ENCODE data around the gene CLDN2. TPM values are rescaled to one million over a fixed set of nuclear protein-coding genes. Genes with fewer than 3 reads are reported as not detected.
"Not testable (repeated sequence)": the region's sequence is repeated elsewhere in the genome, so short reads cannot be mapped to it uniquely, and the experiment has no call there.

CLDN2 gene, protein sequence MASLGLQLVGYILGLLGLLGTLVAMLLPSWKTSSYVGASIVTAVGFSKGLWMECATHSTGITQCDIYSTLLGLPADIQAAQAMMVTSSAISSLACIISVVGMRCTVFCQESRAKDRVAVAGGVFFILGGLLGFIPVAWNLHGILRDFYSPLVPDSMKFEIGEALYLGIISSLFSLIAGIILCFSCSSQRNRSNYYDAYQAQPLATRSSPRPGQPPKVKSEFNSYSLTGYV
- 10 to 100 TPM in 1 of 2 donors, under 1 TPM in 1; 0.37 to 19.7 TPM for total RNA-seq
- polyA plus RNA-seq = 10 to 100 TPM; 21.7 to 25.5 TPM

GRCh38 chrX:106919932-106920452 lies at the start of gene CLDN2:
CLDN2 (plus strand) TSS chrX:106920402; CDS start chrX:106928229, 7,827 bp downstream.
- Histone ChIP-seq H3K9me3 (ENCODE audit: control insufficient read depth in 4 of 4, low read length in 3 of 4) (no peaks in the 10 kb centered on the region), H3K9ac (ENCODE audit: low read depth in 1 of 2, low read length in 2 of 2) (no peak within 1 kb of the TSS), H3K4me1 (ENCODE audit: control insufficient read depth in 4 of 4, insufficient read depth in 4 of 4, low read length in 3 of 4) (no peaks in the 10 kb centered on the region), H3K36me3 (ENCODE audit: control insufficient read depth in 4 of 4, insufficient read depth in 3 of 4, low read depth in 1 of 4, low read length in 3 of 4) (no peaks in the 10 kb centered on the region), H3K27me3 (ENCODE audit: control insufficient read depth in 4 of 4, insufficient read depth in 4 of 4, low read length in 3 of 4) (no peaks in the 10 kb centered on the region), H3K4me3 (ENCODE audit: low read depth in 1 of 3, low read length in 3 of 3) (no peak within 1 kb of the TSS), H3K27ac (ENCODE audit: low read depth in 1 of 2, low read length in 2 of 2) (no peak within 1 kb of the TSS)
- DNase-seq (ENCODE audit: low spot score) = no peak
- WGBS = 40% methylated on average over 2 of the region's 2 CpGs
- TF ChIP-seq, protein P1, sequence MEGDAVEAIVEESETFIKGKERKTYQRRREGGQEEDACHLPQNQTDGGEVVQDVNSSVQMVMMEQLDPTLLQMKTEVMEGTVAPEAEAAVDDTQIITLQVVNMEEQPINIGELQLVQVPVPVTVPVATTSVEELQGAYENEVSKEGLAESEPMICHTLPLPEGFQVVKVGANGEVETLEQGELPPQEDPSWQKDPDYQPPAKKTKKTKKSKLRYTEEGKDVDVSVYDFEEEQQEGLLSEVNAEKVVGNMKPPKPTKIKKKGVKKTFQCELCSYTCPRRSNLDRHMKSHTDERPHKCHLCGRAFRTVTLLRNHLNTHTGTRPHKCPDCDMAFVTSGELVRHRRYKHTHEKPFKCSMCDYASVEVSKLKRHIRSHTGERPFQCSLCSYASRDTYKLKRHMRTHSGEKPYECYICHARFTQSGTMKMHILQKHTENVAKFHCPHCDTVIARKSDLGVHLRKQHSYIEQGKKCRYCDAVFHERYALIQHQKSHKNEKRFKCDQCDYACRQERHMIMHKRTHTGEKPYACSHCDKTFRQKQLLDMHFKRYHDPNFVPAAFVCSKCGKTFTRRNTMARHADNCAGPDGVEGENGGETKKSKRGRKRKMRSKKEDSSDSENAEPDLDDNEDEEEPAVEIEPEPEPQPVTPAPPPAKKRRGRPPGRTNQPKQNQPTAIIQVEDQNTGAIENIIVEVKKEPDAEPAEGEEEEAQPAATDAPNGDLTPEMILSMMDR (IDR thresholded peaks at IDR 0.05; ENCODE audit: low read depth, low read length, missing input control) = no peak
- TF ChIP-seq, protein P2, sequence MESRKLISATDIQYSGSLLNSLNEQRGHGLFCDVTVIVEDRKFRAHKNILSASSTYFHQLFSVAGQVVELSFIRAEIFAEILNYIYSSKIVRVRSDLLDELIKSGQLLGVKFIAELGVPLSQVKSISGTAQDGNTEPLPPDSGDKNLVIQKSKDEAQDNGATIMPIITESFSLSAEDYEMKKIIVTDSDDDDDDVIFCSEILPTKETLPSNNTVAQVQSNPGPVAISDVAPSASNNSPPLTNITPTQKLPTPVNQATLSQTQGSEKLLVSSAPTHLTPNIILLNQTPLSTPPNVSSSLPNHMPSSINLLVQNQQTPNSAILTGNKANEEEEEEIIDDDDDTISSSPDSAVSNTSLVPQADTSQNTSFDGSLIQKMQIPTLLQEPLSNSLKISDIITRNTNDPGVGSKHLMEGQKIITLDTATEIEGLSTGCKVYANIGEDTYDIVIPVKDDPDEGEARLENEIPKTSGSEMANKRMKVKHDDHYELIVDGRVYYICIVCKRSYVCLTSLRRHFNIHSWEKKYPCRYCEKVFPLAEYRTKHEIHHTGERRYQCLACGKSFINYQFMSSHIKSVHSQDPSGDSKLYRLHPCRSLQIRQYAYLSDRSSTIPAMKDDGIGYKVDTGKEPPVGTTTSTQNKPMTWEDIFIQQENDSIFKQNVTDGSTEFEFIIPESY (IDR thresholded peaks at IDR 0.05) = no peak
- TF ChIP-seq HNF4G (IDR thresholded peaks at IDR 0.05) (no peak), EGR1 (IDR thresholded peaks at IDR 0.05; ENCODE audit: low read depth in 2 of 2) (no peak), SP1 (IDR thresholded peaks at IDR 0.05) (no peak), TAF1 (conservative IDR thresholded peaks at IDR 0.05) (no peak), FOXA2 (IDR thresholded peaks at IDR 0.05) (no peak), HNF4A (conservative IDR thresholded peaks at IDR 0.05) (no peak), NR2F2 (IDR thresholded peaks at IDR 0.05) (no peak), REST (IDR thresholded peaks at IDR 0.05) (no peak), JUND (IDR thresholded peaks at IDR 0.05) (no peak), ATF3 (IDR thresholded peaks at IDR 0.05) (no peak), RXRA (IDR thresholded peaks at IDR 0.05) (no peak)
- TF ChIP-seq, protein P3, sequence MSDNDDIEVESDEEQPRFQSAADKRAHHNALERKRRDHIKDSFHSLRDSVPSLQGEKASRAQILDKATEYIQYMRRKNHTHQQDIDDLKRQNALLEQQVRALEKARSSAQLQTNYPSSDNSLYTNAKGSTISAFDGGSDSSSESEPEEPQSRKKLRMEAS (IDR thresholded peaks at IDR 0.05) = no peak

- WGBS = 100% methylated on average over 2 of the region's 2 CpGs
- H3K4me1 ChIP-seq (ENCODE audit: control insufficient read depth in 4 of 4, insufficient read depth in 4 of 4, low read length in 3 of 4); DNase-seq (ENCODE audit: low spot score); H3K4me3 ChIP-seq (ENCODE audit: low read depth in 1 of 3, low read length in 3 of 3); H3K9me3 ChIP-seq (ENCODE audit: control insufficient read depth in 4 of 4, low read length in 3 of 4); H3K36me3 ChIP-seq (ENCODE audit: control insufficient read depth in 4 of 4, insufficient read depth in 3 of 4, low read depth in 1 of 4, low read length in 3 of 4); H3K27me3 ChIP-seq (ENCODE audit: control insufficient read depth in 4 of 4, insufficient read depth in 4 of 4, low read length in 3 of 4); H3K9ac ChIP-seq (ENCODE audit: low read depth in 1 of 2, low read length in 2 of 2); H3K27ac ChIP-seq (ENCODE audit: low read depth in 1 of 2, low read length in 2 of 2): not testable (repeated sequence)
Observed at GRCh38 chrX:106872796-106873195, 47.4 kb upstream of the CLDN2 start.

All from liver (tissue), 9 donors.